Measurements from ENCODE around the gene RNF187.

Gene RNF187

GRCh38 chr1:228443395-228443794 lies 43.8 kb upstream of the RNF187 start:
- TF ChIP-seq, protein P1, sequence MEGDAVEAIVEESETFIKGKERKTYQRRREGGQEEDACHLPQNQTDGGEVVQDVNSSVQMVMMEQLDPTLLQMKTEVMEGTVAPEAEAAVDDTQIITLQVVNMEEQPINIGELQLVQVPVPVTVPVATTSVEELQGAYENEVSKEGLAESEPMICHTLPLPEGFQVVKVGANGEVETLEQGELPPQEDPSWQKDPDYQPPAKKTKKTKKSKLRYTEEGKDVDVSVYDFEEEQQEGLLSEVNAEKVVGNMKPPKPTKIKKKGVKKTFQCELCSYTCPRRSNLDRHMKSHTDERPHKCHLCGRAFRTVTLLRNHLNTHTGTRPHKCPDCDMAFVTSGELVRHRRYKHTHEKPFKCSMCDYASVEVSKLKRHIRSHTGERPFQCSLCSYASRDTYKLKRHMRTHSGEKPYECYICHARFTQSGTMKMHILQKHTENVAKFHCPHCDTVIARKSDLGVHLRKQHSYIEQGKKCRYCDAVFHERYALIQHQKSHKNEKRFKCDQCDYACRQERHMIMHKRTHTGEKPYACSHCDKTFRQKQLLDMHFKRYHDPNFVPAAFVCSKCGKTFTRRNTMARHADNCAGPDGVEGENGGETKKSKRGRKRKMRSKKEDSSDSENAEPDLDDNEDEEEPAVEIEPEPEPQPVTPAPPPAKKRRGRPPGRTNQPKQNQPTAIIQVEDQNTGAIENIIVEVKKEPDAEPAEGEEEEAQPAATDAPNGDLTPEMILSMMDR (IDR thresholded peaks at IDR 0.05; ENCODE audit: poor library complexity, severe bottlenecking): no peak
- H3K4me3 ChIP-seq (ENCODE audit: severe bottlenecking): no peak overlapping the region
- H3K27ac ChIP-seq (ENCODE audit: poor library complexity, severe bottlenecking): no peak overlapping the region
- no peak for ATAC-seq (ENCODE audit: low read depth)
- H3K27me3 ChIP-seq (ENCODE audit: insufficient read depth, poor library complexity, severe bottlenecking): peaks cover 9% of the 10 kb centered on the region
- no peaks in the 10 kb centered on the region for H3K36me3 ChIP-seq (ENCODE audit: low read depth)
- no peaks in the 10 kb centered on the region for H3K9me3 ChIP-seq (ENCODE audit: severe bottlenecking)
- DNase-seq (ENCODE audit: low spot score): no peak
- no peaks in the 10 kb centered on the region for H3K4me1 ChIP-seq (ENCODE audit: insufficient read depth, poor library complexity, severe bottlenecking)

DNA sequence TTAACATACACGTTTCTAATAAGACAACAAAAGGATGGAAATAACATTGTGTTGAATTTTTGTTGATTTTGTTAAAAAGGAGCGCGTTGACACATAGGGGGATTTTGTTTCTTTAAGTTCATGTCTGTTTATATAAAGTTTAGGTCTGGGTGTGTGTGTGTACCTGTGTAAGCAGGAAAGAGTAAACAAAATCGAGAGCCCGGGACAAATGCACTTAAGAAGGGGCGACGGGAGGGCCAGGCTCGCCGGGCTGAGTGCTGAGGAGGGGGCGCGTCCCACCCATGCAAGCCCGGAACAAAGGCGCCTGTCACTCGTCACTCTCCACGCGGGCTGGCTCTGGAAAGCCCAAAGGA lies 41.7 kb upstream of the RNF187 start:
- H3K36me3 ChIP-seq (ENCODE audit: low read depth): no peaks in the 10 kb centered on the region
- no peak for DNase-seq (ENCODE audit: low spot score)
- no peak overlapping the region for H3K4me3 ChIP-seq (ENCODE audit: severe bottlenecking)
- H3K4me1 ChIP-seq (ENCODE audit: insufficient read depth, poor library complexity, severe bottlenecking): no peaks in the 10 kb centered on the region
- no peaks in the 10 kb centered on the region for H3K9me3 ChIP-seq (ENCODE audit: severe bottlenecking)
- H3K27ac ChIP-seq (ENCODE audit: poor library complexity, severe bottlenecking): no peak overlapping the region
- ATAC-seq (ENCODE audit: low read depth): no peak
- peaks cover 9% of the 10 kb centered on the region for H3K27me3 ChIP-seq (ENCODE audit: insufficient read depth, poor library complexity, severe bottlenecking)
- TF ChIP-seq, protein P1 (IDR thresholded peaks at IDR 0.05; ENCODE audit: poor library complexity, severe bottlenecking): no peak

DNA sequence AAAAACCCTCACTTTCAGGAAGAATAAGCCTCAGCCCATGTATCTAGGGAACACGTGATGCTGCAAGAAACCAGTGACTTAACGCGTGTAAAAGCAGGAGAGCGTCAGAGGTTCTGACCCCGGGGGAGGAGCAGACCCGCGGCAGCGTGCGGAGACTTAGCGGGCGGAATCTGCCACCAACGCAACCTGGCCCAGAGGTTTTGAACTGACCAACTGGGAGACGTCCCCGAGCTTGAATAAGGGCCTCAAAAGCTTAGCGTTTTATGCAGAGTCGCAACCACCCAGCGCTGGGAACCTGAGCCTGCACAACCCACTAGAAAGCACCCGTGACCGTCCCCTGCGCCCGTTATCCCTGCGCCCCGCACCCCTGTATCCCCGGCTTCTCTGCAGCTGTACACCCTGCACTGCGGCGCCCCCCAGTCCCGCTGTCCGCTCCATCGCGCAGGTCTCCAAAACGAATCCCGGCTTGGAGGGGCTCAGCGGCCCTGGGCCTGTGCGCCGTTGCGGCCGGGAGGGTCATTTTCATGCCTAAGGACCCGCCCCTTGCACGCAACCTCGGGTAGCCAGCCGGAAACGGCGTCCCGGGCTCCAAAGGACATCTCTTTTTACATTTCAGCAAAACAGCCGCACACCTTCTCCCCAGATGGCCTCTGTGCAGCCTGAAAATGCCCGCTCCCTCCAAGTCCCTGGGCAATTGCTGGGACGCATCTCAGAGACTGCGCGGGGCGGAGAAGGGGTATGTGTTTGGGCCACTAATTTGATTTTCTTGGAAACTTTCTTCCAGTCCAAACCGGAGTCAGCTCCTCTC lies 41.1 kb upstream of the RNF187 start:
- Histone ChIP-seq H3K4me3 (ENCODE audit: severe bottlenecking) (no peak overlapping the region), H3K4me1 (ENCODE audit: insufficient read depth, poor library complexity, severe bottlenecking) (no peaks in the 10 kb centered on the region), H3K9me3 (ENCODE audit: severe bottlenecking) (no peaks in the 10 kb centered on the region), H3K27me3 (ENCODE audit: insufficient read depth, poor library complexity, severe bottlenecking) (peaks cover 9% of the 10 kb centered on the region), H3K36me3 (ENCODE audit: low read depth) (no peaks in the 10 kb centered on the region), H3K27ac (ENCODE audit: poor library complexity, severe bottlenecking) (no peak overlapping the region)
- ATAC-seq (ENCODE audit: low read depth) (no peak; the same call in 2 of the 3 replicates), DNase-seq (ENCODE audit: low spot score) (no peak)
- TF ChIP-seq, protein P1 (IDR thresholded peaks at IDR 0.05; ENCODE audit: poor library complexity, severe bottlenecking): no peak

DNA sequence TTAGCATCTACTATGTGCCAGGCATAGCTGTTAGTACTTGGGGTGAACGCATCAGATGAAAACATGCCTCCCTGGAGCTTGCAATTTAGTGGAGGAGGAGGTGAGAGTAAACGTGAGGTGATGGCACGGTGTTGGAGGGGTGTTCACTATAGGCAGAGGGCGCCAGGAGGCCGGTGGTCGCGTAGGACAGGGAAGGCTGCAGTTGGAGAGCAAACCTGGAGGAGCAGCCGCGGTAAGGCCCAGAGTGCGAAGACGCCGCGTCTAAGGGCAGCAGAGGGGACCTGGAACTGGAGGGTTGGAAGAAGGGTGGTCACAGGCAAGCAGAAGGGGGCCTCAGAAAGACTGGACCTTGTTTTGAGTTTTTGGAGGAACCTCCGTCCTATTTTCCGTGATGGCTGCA lies 40.3 kb upstream of the RNF187 start:
- Histone ChIP-seq H3K9me3 (ENCODE audit: severe bottlenecking) (no peaks in the 10 kb centered on the region), H3K36me3 (ENCODE audit: low read depth) (no peaks in the 10 kb centered on the region), H3K27me3 (ENCODE audit: insufficient read depth, poor library complexity, severe bottlenecking) (peaks cover 9% of the 10 kb centered on the region), H3K4me3 (ENCODE audit: severe bottlenecking) (no peak overlapping the region), H3K27ac (ENCODE audit: poor library complexity, severe bottlenecking) (no peak overlapping the region), H3K4me1 (ENCODE audit: insufficient read depth, poor library complexity, severe bottlenecking) (no peaks in the 10 kb centered on the region)
- no peak for DNase-seq (ENCODE audit: low spot score)
- no peak for ATAC-seq (ENCODE audit: low read depth)
- TF ChIP-seq, protein P1 (IDR thresholded peaks at IDR 0.05; ENCODE audit: poor library complexity, severe bottlenecking): no peak

- Histone ChIP-seq H3K9me3 (ENCODE audit: severe bottlenecking) (no peaks in the 10 kb centered on the region), H3K4me1 (ENCODE audit: insufficient read depth, poor library complexity, severe bottlenecking) (no peaks in the 10 kb centered on the region), H3K4me3 (ENCODE audit: severe bottlenecking) (no peak overlapping the region), H3K27me3 (ENCODE audit: insufficient read depth, poor library complexity, severe bottlenecking) (peaks cover 9% of the 10 kb centered on the region), H3K36me3 (ENCODE audit: low read depth) (no peaks in the 10 kb centered on the region), H3K27ac (ENCODE audit: poor library complexity, severe bottlenecking) (no peak overlapping the region)
- TF ChIP-seq, protein P1 (IDR thresholded peaks at IDR 0.05; ENCODE audit: poor library complexity, severe bottlenecking): no peak
- no peak for DNase-seq (ENCODE audit: low spot score)
- ATAC-seq (ENCODE audit: low read depth): no peak
Observed at GRCh38 chr1:228448372-228448771, 38.8 kb upstream of the RNF187 start.
